ENCODE measurements around the gene ST6GALNAC6. TPM values are rescaled to one million over a fixed set of nuclear protein-coding genes. Genes with fewer than 3 reads are reported as not detected.

Gene ST6GALNAC6
- total RNA-seq, 1 donor from 2014 or later: 26.1 TPM

GRCh38 chr9:127917603-127918002, 18.2 kb upstream of the ST6GALNAC6 start:
- Mint-ChIP-seq H3K9me3 (ENCODE audit: unreplicated experiment) (peaks cover 5% of the 10 kb centered on the region), H3K27me3 (ENCODE audit: unreplicated experiment) (peaks cover 11% of the 10 kb centered on the region), H3K27ac (ENCODE audit: unreplicated experiment) (no peak overlapping the region), H3K4me1 (ENCODE audit: low read depth, unreplicated experiment) (peaks cover 7% of the 10 kb centered on the region), H3K36me3 (ENCODE audit: unreplicated experiment) (no peaks in the 10 kb centered on the region), H3K4me3 (ENCODE audit: unreplicated experiment) (peak overlapping the region; percentile 75)
- DNase-seq: peak; percentile 33
- TF ChIP-seq, protein P1, sequence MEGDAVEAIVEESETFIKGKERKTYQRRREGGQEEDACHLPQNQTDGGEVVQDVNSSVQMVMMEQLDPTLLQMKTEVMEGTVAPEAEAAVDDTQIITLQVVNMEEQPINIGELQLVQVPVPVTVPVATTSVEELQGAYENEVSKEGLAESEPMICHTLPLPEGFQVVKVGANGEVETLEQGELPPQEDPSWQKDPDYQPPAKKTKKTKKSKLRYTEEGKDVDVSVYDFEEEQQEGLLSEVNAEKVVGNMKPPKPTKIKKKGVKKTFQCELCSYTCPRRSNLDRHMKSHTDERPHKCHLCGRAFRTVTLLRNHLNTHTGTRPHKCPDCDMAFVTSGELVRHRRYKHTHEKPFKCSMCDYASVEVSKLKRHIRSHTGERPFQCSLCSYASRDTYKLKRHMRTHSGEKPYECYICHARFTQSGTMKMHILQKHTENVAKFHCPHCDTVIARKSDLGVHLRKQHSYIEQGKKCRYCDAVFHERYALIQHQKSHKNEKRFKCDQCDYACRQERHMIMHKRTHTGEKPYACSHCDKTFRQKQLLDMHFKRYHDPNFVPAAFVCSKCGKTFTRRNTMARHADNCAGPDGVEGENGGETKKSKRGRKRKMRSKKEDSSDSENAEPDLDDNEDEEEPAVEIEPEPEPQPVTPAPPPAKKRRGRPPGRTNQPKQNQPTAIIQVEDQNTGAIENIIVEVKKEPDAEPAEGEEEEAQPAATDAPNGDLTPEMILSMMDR (IDR thresholded peaks at IDR 0.05; ENCODE audit: partially characterized antibody, unreplicated experiment): no peak

DNA sequence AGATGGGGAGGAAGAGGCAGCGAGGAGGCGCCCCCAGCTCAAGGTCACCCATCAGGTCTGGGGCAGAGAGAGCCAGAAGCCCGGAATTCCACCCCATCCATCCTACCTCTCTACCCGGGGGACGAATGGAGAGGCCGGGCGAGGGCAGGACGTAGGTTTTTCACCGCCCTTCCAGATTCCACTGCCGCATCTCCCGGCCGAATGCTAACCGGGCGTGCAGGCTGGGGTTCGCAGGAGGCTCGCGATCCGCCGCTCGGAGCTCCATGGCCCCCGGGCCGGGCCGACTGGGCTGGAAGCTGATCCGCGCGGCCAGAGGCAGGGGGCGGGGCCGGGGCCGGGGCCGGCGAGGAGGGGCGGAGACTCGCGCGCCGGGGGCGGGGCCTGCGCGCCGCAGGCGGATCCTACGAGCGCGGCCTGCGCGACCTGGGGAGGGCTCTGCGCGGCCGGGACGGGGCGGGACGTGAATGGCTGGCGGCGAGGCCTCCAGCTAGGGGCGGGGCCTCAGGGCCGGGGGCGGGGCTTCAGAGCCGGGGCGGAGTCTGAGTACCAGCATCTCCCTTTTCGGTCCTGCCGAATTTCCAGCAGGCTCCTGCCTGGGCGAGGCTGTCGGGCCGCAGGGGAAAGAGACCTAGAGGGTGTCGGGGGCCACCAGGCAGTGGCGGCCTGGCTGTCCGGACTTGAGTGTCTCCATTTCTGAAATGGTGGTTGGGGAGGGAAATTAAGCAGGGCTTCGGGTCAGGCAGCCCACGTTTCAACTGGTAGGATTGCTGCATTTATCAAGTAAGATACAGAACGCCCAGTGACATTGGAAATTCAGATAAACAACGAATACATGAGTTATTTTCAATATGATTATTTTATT, 17.5 kb upstream of the ST6GALNAC6 start, which contains the start of gene ST6GALNAC4:
TSS of gene ST6GALNAC4 (minus strand) at position 322 of the 862 bp plus-strand sequence. CDS start 622 bp downstream, outside the sequence.
- no peaks in the 10 kb centered on the region for H3K36me3 Mint-ChIP-seq (ENCODE audit: unreplicated experiment)
- H3K27me3 Mint-ChIP-seq (ENCODE audit: unreplicated experiment): peaks cover 11% of the 10 kb centered on the region
- H3K4me1 Mint-ChIP-seq (ENCODE audit: low read depth, unreplicated experiment): peaks cover 7% of the 10 kb centered on the region
- TF ChIP-seq, protein P1 (IDR thresholded peaks at IDR 0.05; ENCODE audit: partially characterized antibody, unreplicated experiment): no peak
- peak; percentile 95 for DNase-seq
- H3K4me3 Mint-ChIP-seq (ENCODE audit: unreplicated experiment): peak within 1 kb of the TSS; percentile 82
- no peak within 1 kb of the TSS for H3K27ac Mint-ChIP-seq (ENCODE audit: unreplicated experiment)
- H3K9me3 Mint-ChIP-seq (ENCODE audit: unreplicated experiment): peaks cover 3% of the 10 kb centered on the region

DNA sequence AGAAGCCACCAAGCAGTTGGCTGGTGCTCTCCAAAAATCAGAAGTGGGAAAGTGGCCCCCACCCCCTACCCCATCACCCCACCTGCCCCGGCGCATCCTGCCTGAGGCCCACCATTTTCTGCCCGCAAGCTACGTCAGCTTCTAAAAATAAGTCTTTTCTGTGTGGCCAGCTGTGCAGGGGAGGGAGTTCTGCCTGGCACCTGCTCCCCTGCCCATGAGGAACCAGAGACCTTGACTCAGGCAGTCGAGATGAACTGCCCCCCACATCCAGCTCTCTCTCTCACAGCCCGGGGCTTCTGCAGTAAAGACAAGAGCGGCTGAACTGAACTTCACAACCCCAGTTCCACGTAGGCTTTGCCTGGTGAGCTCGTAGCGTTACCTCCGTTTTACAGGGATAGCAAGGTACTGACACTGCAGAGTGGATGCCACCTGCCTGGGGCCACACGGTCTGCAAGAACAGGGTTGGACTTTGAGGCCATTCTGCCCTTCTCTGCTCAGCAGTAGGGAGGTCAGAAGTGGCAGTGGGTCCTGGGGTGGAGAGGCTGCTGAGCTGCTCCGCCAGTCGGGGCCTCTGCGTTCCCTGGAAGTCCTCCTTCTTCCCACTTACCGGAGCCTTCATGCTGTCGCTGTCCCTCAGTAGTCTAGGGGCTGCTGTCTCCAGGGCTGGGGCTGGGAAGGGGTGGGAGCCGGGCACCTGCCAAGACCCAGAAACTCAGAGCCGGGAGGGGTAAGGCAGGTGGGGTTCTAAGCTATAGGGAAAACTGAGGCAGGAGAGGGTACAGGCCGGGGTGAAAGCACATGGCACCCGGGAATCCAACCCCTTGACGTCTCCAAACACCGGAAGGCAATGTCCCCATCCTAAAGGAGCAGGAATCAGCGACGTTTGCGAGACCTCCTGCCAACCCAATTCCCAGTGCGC, 16.7 kb upstream of the ST6GALNAC6 start:
- TF ChIP-seq, protein P1 (IDR thresholded peaks at IDR 0.05; ENCODE audit: partially characterized antibody, unreplicated experiment): no peak
- Mint-ChIP-seq H3K27me3 (ENCODE audit: unreplicated experiment) (peaks cover 12% of the 10 kb centered on the region), H3K4me3 (ENCODE audit: unreplicated experiment) (peak overlapping the region; percentile 82), H3K4me1 (ENCODE audit: low read depth, unreplicated experiment) (peaks cover 8% of the 10 kb centered on the region), H3K27ac (ENCODE audit: unreplicated experiment) (no peak overlapping the region), H3K9me3 (ENCODE audit: unreplicated experiment) (peaks cover 4% of the 10 kb centered on the region), H3K36me3 (ENCODE audit: unreplicated experiment) (no peaks in the 10 kb centered on the region)
- DNase-seq: no peak

GRCh38 chr9:127915325-127915752, 15.9 kb upstream of the ST6GALNAC6 start:
- Mint-ChIP-seq H3K4me3 (ENCODE audit: unreplicated experiment) (no peak overlapping the region), H3K27me3 (ENCODE audit: unreplicated experiment) (peaks cover 12% of the 10 kb centered on the region), H3K27ac (ENCODE audit: unreplicated experiment) (no peak overlapping the region), H3K36me3 (ENCODE audit: unreplicated experiment) (no peaks in the 10 kb centered on the region), H3K9me3 (ENCODE audit: unreplicated experiment) (peaks cover 4% of the 10 kb centered on the region), H3K4me1 (ENCODE audit: low read depth, unreplicated experiment) (peaks cover 14% of the 10 kb centered on the region)
- DNase-seq: no peak
- TF ChIP-seq, protein P1 (IDR thresholded peaks at IDR 0.05; ENCODE audit: partially characterized antibody, unreplicated experiment): no peak

Measured in glutamatergic neuron (in vitro differentiated cells).